HepG2 (cell line): ENCODE results near the gene FGF1. TPM values are rescaled to one million over a fixed set of nuclear protein-coding genes. Genes with fewer than 3 reads are reported as not detected.

Source experiments
- ATAC-seq: fragments of 200-7000 bp; cut with Tn5 transposase; 3 replicates; pipeline ENCODE4 v1.9.1; 2020; ENCODE audit warnings: mild to moderate bottlenecking, moderate library complexity
- BruUV-seq: library from RNA; stranded (reverse); fragments of 400-500 nt; replicated peaks from 2 replicates; lab custom pipeline; 2021; lab: Mats Ljungman, UMichigan
- CTCF ChIA-PET: fragments of 300-600 bp; formaldehyde crosslinking; extraction: SDS; loops from one replicate; lab custom pipeline; 2021; ENCODE audit warnings: low total read pairs, inconsistent platforms, low intra/inter-chr PET ratio; lab: Yijun Ruan, JAX
- POLR2A ChIA-PET: fragments of 350-600 bp; sonication (Branson Sonifier 250); formaldehyde crosslinking; loops from one replicate; lab custom pipeline; 2020; ENCODE audit warnings: antibody characterized with exemption, inconsistent platforms; lab: Yijun Ruan, JAX
- DNase-seq: peaks from one replicate; pipeline ENCODE4 v3.0.0-alpha.2; 2015; ENCODE audit warnings: low spot score
- FAIRE-seq: peaks from 3 replicates; lab custom pipeline; 2011; peaks lifted over from hg19 to GRCh38; lab: Jason Lieb, UNC
- H2AFZ ChIP-seq: one replicate; pipeline ENCODE4 v1.6.1; 2011; ENCODE audit warnings: low read length, inconsistent platforms
- H3K27ac ChIP-seq: fragments of 300-600 bp; 3 replicates; pipeline ENCODE4 v1.8.0; 2011; ENCODE audit warnings: mixed run types, mild to moderate bottlenecking, mixed read lengths, low read length, inconsistent platforms; ENCODE audit not compliant: insufficient read depth; ENCODE audit errors: extremely low read length
- H3K27me3 ChIP-seq, 2 experiments: fragments of 200-600 bp in 1 of 2; 2 replicates in 1 of 2; 3 replicates in 1 of 2; pipeline versions ENCODE4 v1.6.0 to v1.8.0; 2011; ENCODE audit warnings: low read length in 2 of 2, mild to moderate bottlenecking in 2 of 2, moderate library complexity in 2 of 2, inconsistent platforms in 1 of 2; ENCODE audit not compliant: insufficient read depth in 2 of 2, control insufficient read depth in 1 of 2
- H3K36me3 ChIP-seq, 2 experiments: fragments of 200-600 bp in 1 of 2; replicated peaks in 1 of 2; 2 replicates in 1 of 2; 3 replicates in 1 of 2; pipeline versions ENCODE4 v1.5.1 to v1.8.0; 2011; ENCODE audit warnings: low read length in 2 of 2, inconsistent platforms in 1 of 2; ENCODE audit not compliant: insufficient read depth in 2 of 2, control insufficient read depth in 1 of 2
- H3K4me1 ChIP-seq: 2 replicates; pipeline ENCODE4 v1.5.1; 2012; ENCODE audit warnings: low read length, inconsistent platforms; ENCODE audit not compliant: insufficient read depth
- H3K4me2 ChIP-seq: 2 replicates; pipeline ENCODE4 v1.6.0; 2011; ENCODE audit warnings: low read depth, low read length, inconsistent platforms
- H3K4me3 ChIP-seq, 3 experiments: fragments of 200-600 bp in 1 of 3; sonication (generic), shearing (Covaris generic) in 1 of 3; replicated peaks in 1 of 3; 2 replicates each; pipeline ENCODE4 v1.5.1; 2011 to 2016; ENCODE audit warnings: low read length in 3 of 3, inconsistent platforms in 2 of 3, low read depth in 2 of 3, mild to moderate bottlenecking in 2 of 3, control low read depth in 1 of 3, mixed read lengths in 1 of 3; ENCODE audit not compliant: insufficient read depth in 1 of 3
- H3K79me2 ChIP-seq: one replicate; pipeline ENCODE4 v1.6.1; 2011; ENCODE audit warnings: low read length, inconsistent platforms; ENCODE audit not compliant: insufficient read depth
- H3K9ac ChIP-seq: 2 replicates; pipeline ENCODE4 v1.6.0; 2011; ENCODE audit warnings: mild to moderate bottlenecking, low read depth, low read length, inconsistent platforms; ENCODE audit not compliant: insufficient read depth
- H3K9me3 ChIP-seq: 2 replicates; pipeline ENCODE4 v1.5.1; 2012; ENCODE audit warnings: mild to moderate bottlenecking, low read length
- H4K20me1 ChIP-seq: 2 replicates; pipeline ENCODE4 v1.6.0; 2011; ENCODE audit warnings: inconsistent platforms, mild to moderate bottlenecking, low read length, moderate library complexity; ENCODE audit not compliant: insufficient read depth
- CAMTA2 ChIP-seq: sonication (generic); formaldehyde crosslinking; IDR thresholded peaks from 2 replicates; pipeline ENCODE4 v1.4.0; 2020; ENCODE audit warnings: mild to moderate bottlenecking, missing genetic modification reagents, borderline replicate concordance
- CENPBD1 ChIP-seq: sonication (generic); formaldehyde crosslinking; IDR thresholded peaks from 2 replicates; pipeline ENCODE4 v1.8.0; 2022; ENCODE audit warnings: missing genetic modification reagents, low read depth, mild to moderate bottlenecking, borderline replicate concordance
- HOXA3 ChIP-seq: sonication (generic); formaldehyde crosslinking; IDR thresholded peaks from 2 replicates; pipeline ENCODE4 v1.5.0; 2020; ENCODE audit warnings: missing genetic modification reagents
- MIXL1 ChIP-seq: IDR thresholded peaks from 2 replicates; pipeline ENCODE4 v1.6.1; 2016
- SAFB2 ChIP-seq: sonication (generic); formaldehyde crosslinking; IDR thresholded peaks from 2 replicates; pipeline ENCODE4 v1.5.1; 2020; ENCODE audit warnings: missing genetic modification reagents, low read depth, mild to moderate bottlenecking, borderline replicate concordance
- ZNF276 ChIP-seq: sonication (generic); formaldehyde crosslinking; IDR thresholded peaks from 2 replicates; pipeline ENCODE4 v1.4.0; 2020; ENCODE audit warnings: mild to moderate bottlenecking, low read depth, missing genetic modification reagents
- ZNF569 ChIP-seq: sonication (generic); formaldehyde crosslinking; IDR thresholded peaks from 2 replicates; pipeline ENCODE4 v1.5.0; 2020; ENCODE audit warnings: mild to moderate bottlenecking, missing genetic modification reagents, moderate library complexity, borderline replicate concordance
- WGBS: methylation state at CpG from one replicate; pipeline ENCODE4 v1.1.6; 2017; ENCODE audit warnings: low lambda C conversion rate; 5-methylcytosine and 5-hydroxymethylcytosine counted together
- in situ Hi-C: cut with HindIII; loops from 2 replicates; pipeline ENCODE4 v1.10.0; 2017; ENCODE audit warnings: low pct_unique_long_range_greater_than_20kb; ENCODE audit not compliant: extremely low pct_ligation_motif_present
- intact Hi-C: fragments of 100-400 bp; cut with micrococcal nuclease; formaldehyde crosslinking; loops from one replicate; pipeline ENCODE4 v1.10.0; 2022; ENCODE audit not compliant: unreplicated experiment
- polyA plus RNA-seq, 8 experiments: library from polyadenylated mRNA; depleted of rRNA in 3 of 8; stranded (reverse) in 7 of 8; unstranded in 1 of 8; fragments of >200 nt; fragmentation: Illumina TruSeq in 4 of 8; extraction: Trizol in 4 of 8; gene quantifications; 2 replicates each; pipeline versions ENCODE4 v1.2.1 to v1.2.3, GENCODE V29; 2011 to 2016; ENCODE audit warnings: low read depth in 4 of 8, missing spikeins in 1 of 8, mixed read lengths in 1 of 8; ENCODE audit not compliant: insufficient read depth in 1 of 8
- total RNA-seq, 5 experiments: library from RNA; depleted of rRNA; stranded (reverse); fragments of >200 nt; fragmentation: Illumina TruSeq; extraction: Trizol; gene quantifications; 2 replicates each; pipeline ENCODE4 v1.2.3, GENCODE V29; 2016; ENCODE audit warnings: low read depth in 1 of 5
- TF ChIP-seq, protein P1 (sequence below): sonication (generic); formaldehyde crosslinking; IDR thresholded peaks from 2 replicates; pipeline ENCODE4 v1.8.1; 2023; ENCODE audit warnings: missing genetic modification reagents, mild to moderate bottlenecking, borderline replicate concordance
- TF ChIP-seq, protein P2 (sequence below): IDR thresholded peaks from 2 replicates; pipeline ENCODE4 v1.6.1; 2016; ENCODE audit warnings: missing genetic modification reagents, missing compliant biosample characterization
- TF ChIP-seq, protein P3 (sequence below): sonication (generic); formaldehyde crosslinking; IDR thresholded peaks from 2 replicates; pipeline ENCODE4 v1.5.1; 2020; ENCODE audit warnings: missing genetic modification reagents, mild to moderate bottlenecking, borderline replicate concordance

FGF1 gene
- total and polyA plus RNA-seq, 2 of the 13 experiments (the other 11 are each of a cell fraction or from before 2014, with no cell fraction given): not detected

GRCh38 chr5:142641711-142642110, 44.2 kb downstream of the FGF1 start (continued):
- no peak for TF ChIP-seq ZNF276 (CRISPR knock-in tag)

DNA sequence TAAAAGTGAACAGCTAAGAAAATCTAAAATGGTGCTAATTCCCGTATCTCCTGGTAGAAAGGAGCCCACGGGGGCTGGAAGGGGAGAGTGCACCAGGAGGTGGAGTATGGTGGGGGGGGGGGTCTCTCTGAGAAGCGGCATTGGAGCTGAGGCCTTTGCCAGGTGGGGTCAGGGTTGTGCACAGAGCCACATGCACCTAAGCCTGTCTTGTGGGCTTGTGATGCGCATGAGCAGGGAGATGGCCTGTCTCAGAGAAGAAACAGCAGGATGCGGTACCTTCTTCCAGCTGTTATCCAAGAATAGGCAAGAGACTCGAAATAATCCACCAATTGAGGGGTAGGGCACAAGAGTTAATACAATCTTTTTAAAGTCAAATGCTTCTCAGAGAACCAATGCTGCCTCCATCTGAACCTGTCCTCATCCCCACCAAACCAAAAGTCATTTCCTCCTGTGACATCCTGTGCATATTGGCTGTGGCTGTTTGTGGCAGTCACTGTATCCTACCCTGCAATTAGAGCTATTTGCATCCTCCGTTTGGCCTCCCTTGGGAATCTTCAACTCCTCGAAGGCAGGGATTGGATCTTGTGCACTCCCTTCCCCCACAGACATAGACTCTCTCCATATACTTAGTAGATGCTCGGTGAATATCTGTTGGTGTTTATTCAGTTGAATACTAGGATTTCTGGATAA, 45.4 kb downstream of the FGF1 start:
- no peak for TF ChIP-seq HOXA3 (CRISPR knock-in tag)
- no peak for DNase-seq

GRCh38 chr5:142639455-142639854, 46.4 kb downstream of the FGF1 start:
- Histone ChIP-seq H3K27me3 (peaks cover 0 to 3% of the 10 kb centered on the region in 2 experiments; a peak in 3 of 5 replicates), H3K36me3 (no peaks in the 10 kb centered on the region), H3K79me2 (no peaks in the 10 kb centered on the region), H4K20me1 (no peaks in the 10 kb centered on the region), H3K9me3 (no peaks in the 10 kb centered on the region), H3K9ac (no peak overlapping the region), H2AFZ (no peak overlapping the region), H3K4me3 (no peak overlapping the region), H3K4me1 (0 out of 2 replicates have a peak, but pooled peaks cover 10% of the 10 kb centered on the region), H3K4me2 (no peak overlapping the region), H3K27ac (no peak overlapping the region)
- in situ Hi-C loops (no loop called here), intact Hi-C loops (no loop called here)
- WGBS: 49% methylated on average over 4 of the region's 4 CpGs
- POLR2A ChIA-PET: no interaction called here
- ATAC-seq (no peak), FAIRE-seq (no peak), DNase-seq (no peak)
- CTCF ChIA-PET: no interaction called here
- BruUV-seq: no TSS peak
- TF ChIP-seq CAMTA2 (CRISPR knock-in tag) (no peak), SAFB2 (CRISPR knock-in tag) (no peak), MIXL1 (no peak), ZNF569 (CRISPR knock-in tag) (no peak), CENPBD1 (CRISPR knock-in tag) (no peak)
- TF ChIP-seq, protein P1, sequence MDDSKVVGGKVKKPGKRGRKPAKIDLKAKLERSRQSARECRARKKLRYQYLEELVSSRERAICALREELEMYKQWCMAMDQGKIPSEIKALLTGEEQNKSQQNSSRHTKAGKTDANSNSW: no peak
- TF ChIP-seq, protein P2, sequence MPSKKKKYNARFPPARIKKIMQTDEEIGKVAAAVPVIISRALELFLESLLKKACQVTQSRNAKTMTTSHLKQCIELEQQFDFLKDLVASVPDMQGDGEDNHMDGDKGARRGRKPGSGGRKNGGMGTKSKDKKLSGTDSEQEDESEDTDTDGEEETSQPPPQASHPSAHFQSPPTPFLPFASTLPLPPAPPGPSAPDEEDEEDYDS: no peak
- TF ChIP-seq, protein P3, sequence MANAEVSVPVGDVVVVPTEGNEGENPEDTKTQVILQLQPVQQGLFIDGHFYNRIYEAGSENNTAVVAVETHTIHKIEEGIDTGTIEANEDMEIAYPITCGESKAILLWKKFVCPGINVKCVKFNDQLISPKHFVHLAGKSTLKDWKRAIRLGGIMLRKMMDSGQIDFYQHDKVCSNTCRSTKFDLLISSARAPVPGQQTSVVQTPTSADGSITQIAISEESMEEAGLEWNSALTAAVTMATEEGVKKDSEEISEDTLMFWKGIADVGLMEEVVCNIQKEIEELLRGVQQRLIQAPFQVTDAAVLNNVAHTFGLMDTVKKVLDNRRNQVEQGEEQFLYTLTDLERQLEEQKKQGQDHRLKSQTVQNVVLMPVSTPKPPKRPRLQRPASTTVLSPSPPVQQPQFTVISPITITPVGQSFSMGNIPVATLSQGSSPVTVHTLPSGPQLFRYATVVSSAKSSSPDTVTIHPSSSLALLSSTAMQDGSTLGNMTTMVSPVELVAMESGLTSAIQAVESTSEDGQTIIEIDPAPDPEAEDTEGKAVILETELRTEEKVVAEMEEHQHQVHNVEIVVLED (CRISPR knock-in tag): no peak

More for the DNA sequence above, 45.4 kb downstream of the FGF1 start:
- no peak overlapping the region for H3K27ac ChIP-seq
- in situ Hi-C loops (no loop called here), intact Hi-C loops (no loop called here)
- H3K9ac ChIP-seq: no peak overlapping the region
- no peak for ATAC-seq
- H3K4me2 ChIP-seq: no peak overlapping the region
- POLR2A ChIA-PET: interaction anchor here (0.6 kb wide), 1 partner anchor 9 kb away, joined by 3 read pairs; no protein-coding TSS in a partner anchor
- no peak overlapping the region for H2AFZ ChIP-seq
- no peaks in the 10 kb centered on the region for H3K79me2 ChIP-seq
- FAIRE-seq: no peak
- WGBS: 41% methylated on average over 9 of the region's 9 CpGs
- CTCF ChIA-PET: no interaction called here
- no TSS peak for BruUV-seq
- no peak overlapping the region for H3K4me3 ChIP-seq
- H3K4me1 ChIP-seq: 0 out of 2 replicates have a peak, but pooled peaks cover 10% of the 10 kb centered on the region
- H3K36me3 ChIP-seq: no peaks in the 10 kb centered on the region
- peaks cover 0 to 6% of the 10 kb centered on the region in 2 experiments; a peak in 3 of 5 replicates for H3K27me3 ChIP-seq
- no peaks in the 10 kb centered on the region for H4K20me1 ChIP-seq
- no peaks in the 10 kb centered on the region for H3K9me3 ChIP-seq
